ENCODE measurements around the gene AGPAT3.
"Not testable (repeated sequence)": the region's sequence is repeated elsewhere in the genome, so short reads cannot be mapped to it uniquely, and the experiment has no call there.

The AGPAT3 gene, protein sequence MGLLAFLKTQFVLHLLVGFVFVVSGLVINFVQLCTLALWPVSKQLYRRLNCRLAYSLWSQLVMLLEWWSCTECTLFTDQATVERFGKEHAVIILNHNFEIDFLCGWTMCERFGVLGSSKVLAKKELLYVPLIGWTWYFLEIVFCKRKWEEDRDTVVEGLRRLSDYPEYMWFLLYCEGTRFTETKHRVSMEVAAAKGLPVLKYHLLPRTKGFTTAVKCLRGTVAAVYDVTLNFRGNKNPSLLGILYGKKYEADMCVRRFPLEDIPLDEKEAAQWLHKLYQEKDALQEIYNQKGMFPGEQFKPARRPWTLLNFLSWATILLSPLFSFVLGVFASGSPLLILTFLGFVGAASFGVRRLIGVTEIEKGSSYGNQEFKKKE

DNA sequence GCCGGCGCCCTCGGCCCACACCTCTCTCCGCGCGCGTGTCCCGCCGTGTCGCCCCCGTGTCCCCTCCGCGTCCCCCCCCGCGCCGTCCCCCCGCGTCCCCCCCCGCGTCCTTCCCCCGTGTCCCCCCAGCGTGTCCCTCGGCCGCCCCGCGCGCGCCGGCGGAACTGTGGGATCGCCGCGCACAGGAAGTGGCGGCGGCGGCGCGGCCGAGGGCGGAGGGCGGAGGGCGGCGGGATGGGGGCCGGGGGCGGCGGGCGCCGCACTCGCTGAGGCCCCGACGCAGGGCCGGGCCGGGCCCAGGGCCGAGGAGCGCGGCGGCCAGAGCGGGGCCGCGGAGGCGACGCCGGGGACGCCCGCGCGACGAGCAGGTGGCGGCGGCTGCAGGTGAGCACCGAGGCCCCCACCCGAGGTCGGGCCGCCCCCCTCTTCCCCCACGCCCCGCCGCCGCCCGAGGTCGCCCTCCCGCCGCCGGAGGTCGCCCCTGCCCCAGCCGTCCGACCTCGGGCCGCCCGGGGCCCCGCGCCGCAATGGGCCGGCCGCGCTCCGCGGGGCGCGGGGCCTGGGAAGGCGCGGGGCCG lies at the start of gene AGPAT3:
AGPAT3 (plus strand) TSS at position 262 of the 578 bp plus-strand sequence. CDS start 94,459 bp downstream, outside the sequence.
- DNase-seq: peak; percentile 44 to 55

DNA sequence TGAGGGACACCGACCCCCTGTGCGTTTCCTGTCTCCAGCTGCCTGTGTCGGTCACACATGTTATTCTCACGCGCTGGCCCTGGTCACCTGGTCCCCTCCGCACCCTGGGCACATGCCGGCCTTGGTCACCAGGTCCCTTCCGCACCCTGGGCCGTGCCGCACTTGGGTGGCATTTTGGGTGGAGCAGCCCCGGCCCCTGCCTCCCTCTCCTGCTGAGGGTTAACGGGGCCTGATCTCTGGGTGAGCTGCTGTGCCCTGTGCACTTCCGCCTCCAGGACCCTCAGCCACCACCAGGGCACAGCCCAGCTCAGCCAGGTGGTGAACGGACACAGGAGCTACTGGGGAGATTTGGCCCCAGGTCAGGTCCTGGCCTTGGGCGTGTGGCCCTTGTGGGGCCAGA lies 49.0 kb upstream of the AGPAT3 start:
- DNase-seq: no peak

DNA sequence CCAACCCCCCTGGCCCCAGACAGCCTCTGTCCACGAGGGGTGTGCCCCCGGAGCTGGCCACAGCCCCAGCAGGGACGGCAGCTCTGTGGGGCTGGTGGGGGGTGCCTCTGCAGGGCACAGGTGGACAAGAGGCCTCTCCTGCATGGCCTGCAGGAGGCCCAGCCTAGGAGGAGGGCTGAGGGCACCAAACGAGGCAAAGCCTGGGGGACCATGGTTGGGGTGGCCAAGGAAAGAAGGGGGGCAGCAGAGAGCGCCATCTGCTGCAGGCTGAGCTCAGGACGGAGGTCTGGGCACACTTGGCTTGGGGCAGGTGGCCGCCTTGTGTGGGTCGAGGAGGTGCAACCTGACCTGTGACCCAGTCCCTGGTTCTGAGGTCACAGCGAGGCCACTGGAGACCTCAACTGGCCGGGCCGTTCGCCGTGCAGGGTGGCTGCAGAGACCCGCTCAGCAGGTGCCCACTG lies 48.4 kb upstream of the AGPAT3 start:
- no peak for DNase-seq

DNA sequence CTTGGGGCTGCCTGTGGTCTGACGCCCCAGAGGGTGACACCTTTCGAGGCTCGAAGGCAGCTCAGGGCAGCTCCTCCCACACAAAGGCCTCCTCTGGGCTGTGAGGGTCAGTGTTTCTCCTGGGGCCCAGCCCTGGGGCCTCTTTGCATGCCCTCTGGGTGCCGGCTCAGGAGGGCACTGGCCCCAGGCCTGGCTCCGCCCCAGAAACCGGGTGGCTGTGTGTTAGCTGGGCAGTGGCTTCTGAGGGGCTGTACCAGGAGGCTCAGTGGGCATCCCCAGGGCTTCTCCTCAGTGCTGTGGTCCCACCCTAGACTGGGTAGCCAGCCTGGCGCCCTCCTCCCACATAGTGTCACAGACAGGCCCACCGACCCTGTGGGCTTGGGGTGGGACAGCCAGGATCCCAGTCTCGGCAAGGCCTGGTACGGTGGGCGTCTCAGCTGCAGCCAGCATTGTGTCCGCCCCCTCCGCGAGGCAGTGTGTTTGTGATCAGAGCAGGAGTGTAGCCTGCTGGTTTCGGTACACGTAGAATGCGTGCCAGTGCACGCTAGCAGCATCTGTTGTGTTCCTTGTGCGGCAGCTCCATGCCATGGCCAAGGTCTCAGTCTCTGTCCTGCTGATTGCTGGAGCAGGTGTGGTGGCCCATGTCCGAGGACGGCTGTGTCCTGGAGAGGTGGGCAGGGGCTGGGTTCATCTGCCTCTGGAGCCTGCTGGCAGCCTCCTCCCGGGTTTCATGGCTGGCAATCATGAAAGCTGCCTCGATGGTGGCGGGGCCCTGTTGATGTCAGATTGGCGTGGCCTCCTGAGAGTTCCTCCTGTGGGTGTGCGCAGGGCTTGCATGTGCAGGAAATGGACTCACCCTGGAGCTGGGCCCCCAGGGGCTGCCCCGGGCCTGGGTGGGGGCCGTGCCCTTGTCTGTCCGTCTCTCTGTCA lies 47.6 kb upstream of the AGPAT3 start:
- no peak for DNase-seq

DNA sequence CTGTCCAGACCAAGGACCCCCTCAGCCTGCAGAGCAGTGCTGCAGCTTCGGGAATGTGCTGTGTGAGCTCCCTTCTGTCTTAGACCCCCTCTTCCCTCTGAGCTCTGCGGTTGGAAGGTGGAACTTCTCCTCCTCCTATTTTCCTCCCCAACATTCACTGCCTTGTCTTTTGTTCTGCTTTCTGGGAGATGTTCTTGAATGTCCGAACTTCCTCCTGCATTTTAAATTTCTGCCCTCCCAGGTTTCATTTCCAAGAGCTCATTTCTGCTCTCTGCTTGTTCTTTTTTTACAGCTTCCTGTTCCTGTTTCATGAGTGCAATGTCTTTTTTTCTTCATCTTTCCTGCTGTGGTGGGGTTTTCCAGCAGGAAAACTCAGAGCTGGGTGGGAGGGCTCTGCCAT lies 46.3 kb upstream of the AGPAT3 start:
- DNase-seq: no peak

DNA sequence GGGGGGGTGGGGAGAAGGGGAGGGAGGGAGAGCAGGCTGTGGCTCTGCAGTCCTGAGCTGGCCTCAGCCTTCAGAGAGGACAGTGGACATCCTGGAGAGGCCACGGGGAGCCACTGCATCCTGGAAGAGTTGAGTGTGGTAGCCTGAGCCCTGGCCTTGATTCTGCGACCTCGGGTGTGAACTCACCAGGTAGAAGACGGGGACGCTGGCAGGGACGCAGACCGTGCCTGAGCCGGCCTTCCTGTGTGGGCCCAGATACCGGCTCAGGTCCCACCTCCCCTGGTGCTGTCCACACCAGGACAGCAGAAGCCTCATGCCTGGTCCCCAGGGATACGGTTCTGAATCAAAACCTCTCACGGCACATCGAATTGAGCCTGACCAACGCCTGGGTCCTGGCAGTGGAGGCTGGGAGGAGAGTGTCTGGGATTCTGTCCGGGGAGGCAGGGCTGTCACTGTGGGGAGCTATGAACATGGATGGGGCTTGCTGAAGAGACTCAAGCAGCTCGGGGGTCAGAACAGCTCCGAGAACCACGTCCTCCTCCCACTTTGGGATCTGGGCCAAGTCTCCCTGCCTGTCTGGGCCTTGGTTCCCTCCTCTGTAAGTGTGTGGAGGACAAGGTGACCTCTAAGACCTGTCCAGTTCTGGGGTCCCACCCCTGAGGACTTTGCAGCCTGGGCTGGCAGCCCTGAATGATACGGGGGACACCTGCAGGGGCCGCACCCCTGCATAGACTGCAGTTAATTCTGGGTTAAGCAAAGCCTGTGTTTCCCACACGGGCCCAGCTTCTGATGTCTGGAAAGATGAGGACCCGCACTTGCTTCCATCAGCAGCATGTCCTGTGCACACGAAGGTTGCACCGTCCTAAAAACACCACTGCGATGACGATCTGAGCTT lies 45.3 kb upstream of the AGPAT3 start:
- DNase-seq: no peak

DNA sequence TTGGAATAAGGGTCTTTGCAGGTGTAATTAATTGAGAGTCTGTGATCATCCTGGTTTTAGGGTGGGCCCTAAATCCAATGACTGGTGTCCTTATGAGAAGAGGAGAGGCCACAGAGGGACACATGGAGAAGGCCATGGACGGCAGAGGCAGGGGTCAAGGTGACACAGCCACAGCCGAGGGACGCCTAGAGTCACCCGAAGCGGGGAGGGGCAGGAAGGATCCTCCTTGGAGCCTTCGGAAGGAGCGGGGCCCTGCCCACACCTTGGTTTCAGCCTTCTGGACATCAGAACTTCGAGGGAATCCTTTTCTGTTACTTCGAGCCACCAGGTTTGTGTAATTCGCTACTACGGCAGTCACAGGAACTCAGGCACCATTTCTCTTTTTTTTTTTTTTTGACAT lies 44.6 kb upstream of the AGPAT3 start:
- DNase-seq: no peak

DNA sequence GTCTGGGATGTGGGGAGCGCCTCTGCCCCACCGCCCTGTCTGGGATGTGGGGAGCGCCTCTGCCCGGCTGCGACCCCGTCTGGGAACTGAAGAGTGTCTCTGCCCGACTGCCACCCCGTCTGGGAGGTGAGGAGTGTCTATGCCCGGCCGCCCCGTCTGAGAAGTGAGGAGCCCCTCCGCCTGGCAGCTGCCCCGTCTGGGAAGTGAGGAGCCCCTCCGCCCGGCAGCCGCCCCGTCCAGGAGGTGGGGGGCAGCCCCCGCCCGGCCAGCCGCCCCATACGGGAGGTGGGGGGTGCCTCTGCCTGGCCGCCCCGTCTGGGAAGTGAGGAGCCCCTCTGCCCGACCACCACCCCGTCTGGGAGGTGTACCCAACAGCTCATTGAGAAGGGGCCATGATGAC lies 42.9 kb upstream of the AGPAT3 start:
- DNase-seq: not testable (repeated sequence)

DNA sequence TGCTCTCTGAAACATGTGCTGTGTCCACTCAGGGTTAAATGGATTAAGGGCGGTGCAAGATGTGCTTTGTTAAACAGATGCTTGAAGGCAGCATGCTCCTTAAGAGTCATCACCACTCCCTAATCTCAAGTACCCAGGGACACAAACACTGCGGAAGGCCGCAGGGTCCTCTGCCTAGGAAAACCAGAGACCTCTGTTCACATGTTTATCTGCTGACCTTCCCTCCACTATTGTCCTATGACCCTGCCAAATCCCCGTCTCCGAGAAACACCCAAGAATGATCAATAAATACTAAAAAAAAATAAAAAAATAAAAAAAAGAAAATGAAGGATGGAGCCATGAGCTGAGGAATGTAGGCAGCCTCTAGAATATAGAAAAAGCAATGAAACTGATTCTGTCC lies 42.3 kb upstream of the AGPAT3 start:
- DNase-seq: not testable (repeated sequence)

DNA sequence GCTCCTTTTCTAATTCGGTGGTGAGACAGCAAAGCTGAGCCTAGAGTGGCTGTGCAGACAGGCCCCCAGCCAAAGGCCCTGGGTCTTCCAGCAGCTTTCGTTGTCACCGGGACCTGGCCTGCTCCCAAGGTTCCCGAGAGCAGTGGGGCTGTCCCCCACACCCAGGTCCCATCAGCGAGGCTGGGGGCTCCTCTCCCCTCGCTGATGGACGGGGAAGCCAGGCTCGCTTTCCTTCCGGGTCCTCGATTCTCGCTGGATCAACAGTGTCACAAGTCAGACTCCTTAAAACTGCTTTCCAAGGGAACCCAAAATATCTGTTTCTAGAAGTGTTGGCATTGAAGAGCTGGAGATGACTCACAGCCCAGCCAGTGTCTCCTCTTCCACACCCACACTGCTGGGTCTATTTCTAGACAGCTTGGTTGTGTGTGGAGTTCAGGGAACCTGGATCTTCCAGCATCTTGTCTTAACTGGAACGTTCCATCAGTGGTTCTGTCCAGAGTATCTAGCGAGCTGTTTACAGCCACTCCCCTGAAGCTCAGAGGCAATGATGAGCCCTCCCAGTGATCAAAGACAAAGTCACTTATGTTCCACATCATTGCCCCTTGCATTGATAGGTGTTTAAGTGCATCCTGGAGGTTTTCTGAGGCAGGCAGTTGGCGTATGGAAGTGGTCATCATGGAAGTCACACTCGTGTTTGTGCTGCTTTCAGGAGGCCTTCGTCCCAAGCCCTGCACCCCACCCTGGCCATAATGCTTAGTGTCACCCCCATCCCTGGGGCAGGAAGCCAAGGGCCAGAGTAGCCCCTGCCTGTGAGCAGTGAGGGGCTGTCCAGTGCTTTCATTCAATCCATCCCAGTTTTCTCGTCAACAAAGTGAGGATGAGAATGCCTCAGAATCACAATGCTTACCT lies 40.4 kb upstream of the AGPAT3 start:
- no peak for DNase-seq

DNA sequence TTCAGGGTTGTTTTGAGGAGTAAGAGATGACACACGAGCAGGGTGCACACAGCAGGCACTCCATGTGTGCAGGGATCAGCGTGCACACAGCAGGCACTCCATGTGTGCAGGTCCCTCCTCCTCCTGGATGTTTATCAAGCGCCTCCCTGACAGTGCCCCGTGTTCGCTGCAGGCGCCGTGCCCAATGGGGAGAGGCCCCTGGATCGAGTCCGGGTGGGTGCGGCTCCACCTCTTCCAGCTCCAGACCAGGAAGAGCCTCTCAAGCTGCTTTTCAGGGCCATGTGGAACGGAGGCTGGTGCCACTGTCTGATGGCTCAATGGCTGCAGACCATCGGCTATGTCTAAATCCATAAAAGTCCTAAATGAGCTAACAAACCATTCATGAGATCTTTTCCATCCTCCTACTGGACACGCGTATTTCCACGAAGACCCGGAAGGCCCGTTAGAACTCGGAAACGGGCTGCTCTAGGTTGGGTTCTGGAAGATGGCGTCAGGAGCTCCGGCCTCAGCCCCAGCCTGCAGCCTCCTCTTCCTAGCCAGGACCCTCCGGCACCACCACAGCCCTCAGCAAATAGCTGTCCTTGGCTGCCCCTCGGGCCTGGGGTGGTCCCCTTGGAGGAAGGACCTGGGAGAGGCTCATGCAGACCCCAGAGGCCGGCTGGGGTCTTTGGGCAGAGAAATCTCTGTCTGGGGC lies 39.6 kb upstream of the AGPAT3 start:
- no peak for DNase-seq

DNA sequence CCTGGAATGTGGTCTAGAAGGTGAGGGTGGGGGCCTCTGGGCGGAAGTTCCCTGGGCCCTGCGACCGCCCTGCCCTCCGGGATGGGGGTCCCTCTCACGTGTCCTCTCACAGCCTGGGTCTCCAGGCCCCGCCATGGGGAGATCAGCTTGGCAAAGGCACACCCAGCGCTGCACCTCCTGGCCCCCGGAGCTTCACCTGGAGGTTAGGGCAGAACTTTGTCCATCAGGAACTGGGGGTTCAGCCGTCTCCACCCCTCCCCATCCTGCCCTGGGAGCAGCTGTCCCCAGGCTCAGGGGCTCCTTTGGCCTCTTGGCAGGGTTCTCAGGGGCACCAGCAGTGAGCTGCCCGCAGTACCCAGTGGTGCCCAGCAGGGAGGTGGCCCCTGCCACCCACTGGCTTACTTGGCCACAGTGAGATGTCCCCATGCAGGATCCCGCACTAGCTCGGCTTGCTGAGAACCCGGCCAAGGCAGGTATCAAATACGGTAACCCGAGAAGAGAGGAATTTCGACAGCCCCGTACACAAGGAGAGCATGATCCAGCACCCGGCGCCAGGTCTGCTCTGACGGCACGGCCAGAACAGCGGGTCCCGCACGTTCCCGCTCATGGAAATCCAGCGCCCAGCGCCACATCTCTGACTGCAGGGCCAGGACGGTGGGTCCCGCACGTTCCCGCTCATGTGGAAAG lies 38.9 kb upstream of the AGPAT3 start:
- no peak for DNase-seq

DNA sequence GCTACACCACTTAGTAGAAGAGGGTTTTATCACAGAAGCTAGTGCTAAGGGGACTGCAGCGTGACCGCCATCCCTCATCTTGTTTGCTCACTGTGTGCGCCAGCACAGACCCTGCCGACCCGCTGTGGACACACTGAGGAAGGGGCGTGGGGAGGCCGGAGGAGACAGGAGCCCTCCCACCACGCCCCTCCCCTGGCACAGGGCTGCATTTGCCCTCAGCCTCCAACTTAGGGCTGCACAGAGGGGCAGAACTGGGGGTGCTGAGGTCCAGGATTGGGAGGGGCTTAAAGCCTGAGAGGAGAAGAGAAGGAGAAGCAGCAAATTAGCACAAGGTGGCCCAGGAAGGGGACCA lies 38.4 kb upstream of the AGPAT3 start:
- no peak for DNase-seq

DNA sequence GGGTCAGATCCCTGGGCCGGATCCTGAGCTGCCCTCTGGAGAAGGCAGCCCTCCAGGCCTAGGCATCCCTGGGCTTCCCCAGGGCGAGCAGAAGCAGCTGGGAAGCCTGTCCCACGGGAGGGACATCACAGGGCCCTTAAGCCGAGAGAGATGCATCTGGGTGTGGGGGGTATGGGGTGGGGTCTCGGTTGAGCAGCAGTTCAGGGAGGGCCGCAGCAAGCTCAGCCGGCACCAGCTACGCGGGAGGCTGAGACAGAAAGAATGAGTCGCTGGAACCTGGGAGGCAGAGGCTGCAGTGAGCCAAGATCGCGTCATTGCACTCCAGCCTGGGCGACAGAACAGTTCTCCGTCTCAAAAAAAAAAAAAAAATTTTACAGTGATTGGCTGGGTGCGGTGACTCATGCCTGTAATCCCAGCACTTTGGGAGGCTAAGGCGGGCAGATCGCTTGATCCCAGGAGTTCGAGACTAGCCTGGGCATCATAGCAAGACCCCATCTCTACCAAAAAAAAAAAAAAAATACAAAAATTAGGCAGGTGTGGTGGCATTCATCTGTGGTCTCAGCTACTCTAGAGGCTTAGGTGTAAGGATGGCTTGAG lies 37.9 kb upstream of the AGPAT3 start:
- no peak for DNase-seq

DNA sequence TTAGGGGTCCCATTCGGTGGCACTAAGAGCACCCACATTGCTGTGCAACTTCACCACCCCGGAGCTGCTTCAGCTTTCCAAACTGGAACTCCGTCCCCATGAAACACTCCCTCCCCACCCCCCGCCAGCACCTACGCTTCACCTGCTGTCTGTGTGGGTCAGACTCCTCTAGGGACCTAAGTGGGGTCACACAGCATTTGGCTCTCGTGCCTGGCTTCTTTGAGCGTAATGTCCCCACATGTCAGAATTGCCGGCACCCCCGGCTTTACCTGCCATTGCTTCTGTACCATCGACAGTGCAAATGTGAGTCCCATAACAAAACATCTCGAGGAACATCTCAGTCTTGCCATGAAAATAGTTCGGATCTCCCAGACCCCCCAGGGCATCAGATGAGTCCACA lies 35.9 kb upstream of the AGPAT3 start:
- DNase-seq: no peak

DNA sequence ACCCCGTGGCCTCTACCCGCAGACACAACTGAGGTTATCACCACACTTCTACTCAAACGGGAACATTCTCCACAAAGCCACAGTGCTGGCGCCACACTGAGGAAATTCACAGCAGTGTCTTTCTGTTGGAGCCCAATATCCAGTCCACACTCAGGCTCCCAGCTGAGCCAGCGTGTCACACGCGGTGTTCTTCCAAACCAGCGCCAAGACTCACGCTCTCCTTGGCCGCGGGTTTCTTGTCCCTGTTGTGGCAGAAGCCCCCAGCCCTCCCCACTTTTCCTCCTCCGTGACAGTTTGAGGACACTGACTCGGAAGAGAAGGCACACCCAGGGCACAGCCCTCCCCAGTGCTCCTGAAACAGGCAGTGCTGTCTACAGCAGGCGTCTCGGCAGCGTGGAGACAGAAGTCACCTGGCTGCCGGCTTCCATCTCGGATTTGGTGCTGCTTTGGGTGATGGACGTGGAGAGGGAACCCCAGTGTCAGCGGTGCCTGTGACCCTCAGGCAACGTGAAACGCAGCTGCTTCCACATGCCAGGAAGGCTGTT lies 35.4 kb upstream of the AGPAT3 start:
- no peak for DNase-seq

DNA sequence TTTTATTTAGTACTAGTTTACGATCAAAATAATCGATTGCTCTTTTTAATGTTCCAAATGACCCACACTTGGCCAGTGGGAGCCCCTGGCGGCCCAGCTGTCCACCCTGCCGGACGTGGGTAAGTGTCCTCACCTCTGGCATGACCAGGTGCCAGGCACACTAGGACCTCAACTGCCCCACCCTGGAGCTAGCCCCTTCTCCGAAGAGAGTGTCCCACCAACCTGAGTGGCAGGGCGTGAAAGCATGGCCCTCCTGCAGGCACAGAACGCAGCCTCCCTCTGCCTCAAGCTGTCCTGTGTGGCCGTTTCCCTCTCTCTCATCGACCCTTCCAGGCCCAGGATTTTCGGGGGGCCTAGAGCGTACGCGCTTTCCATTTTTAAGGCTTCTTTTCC lies 32.9 kb upstream of the AGPAT3 start:
- DNase-seq: no peak

DNA sequence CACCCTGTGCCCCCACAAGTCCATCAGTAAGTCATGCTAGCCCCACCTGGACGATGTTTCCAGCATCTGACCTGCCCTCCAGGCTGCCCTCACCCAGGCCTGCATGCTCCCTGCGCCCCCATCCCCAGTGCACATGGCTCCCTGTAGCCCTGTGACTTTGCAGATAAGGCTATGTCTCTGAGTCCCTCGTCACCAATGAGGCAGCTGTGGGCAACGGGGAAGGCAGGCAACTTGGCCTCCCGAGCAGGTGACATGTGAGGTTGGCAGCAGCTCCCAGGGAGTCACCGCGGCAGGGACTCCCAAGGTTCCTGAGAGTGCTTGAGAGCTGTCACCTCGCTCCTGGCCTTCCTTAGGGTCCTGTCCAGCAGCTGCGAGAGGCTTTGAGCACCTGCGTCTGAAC lies 32.4 kb upstream of the AGPAT3 start:
- no peak for DNase-seq

DNA sequence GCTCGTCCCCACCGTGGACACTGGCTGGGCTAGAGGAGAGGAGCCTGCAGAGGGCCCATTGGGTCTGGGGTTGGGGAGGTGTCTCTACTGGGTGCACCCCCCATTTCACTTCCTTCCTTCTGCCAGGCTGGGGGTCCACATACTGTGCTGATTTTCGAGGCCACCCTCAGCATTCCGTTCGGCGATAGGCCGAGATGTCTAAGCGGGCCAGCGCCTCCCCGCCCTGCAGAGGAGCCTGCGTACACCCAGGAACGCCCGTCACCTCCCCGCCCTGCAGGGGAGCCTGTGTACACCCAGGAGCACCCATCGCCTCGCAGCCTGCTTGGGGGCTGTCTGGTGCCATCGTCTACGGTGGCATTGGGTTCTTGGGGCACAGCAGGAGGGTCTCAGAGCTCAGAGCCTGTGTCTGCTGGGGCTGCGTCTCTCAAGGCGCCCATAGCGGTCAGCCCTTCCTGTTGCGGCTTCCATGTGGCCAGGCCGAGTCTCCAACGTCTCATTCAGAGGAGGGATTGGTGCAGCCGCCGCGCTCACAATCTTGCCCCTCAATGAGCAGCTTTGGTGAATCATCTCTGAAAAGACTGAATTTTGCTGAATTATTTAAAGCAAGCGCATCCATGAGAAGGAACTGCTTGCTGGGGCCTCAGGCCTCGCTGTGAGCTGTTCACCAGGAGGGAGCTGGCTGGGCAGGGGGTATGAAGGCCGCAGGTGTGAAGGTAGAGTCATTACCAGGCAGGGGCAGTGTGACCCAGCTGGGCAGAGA lies 30.7 kb upstream of the AGPAT3 start:
- DNase-seq: no peak
